Endothelial cell of umbilical vein (primary cell): ENCODE measurements around the gene ADARB2. TPM values are rescaled to one million over a fixed set of nuclear protein-coding genes. Genes with fewer than 3 reads are reported as not detected.

ENCODE experiments used
- BruUV-seq: library from RNA; stranded (reverse); fragments of 400-500 nt; replicated peaks from 2 replicates; lab custom pipeline; 2021; lab: Mats Ljungman, UMichigan
- CTCF ChIA-PET: fragments of 300-600, 350-600 bp; sonication (Branson Sonifier 250); formaldehyde crosslinking; loops from one replicate; lab custom pipeline; 2021; ENCODE audit warnings: antibody characterized with exemption, inconsistent platforms; lab: Charles Lee
- POLR2A ChIA-PET: fragments of 300-600, 350-600 bp; sonication (Branson Sonifier 250); formaldehyde crosslinking; loops from one replicate; lab custom pipeline; 2021; ENCODE audit warnings: antibody characterized with exemption, inconsistent platforms; lab: Charles Lee
- DNase-seq: peaks from one replicate; pipeline ENCODE4 v3.0.0-alpha.2; 2011; ENCODE audit warnings: low read depth, low spot score
- FAIRE-seq: peaks from 2 replicates; lab custom pipeline; 2011; peaks lifted over from hg19 to GRCh38; lab: Jason Lieb, UNC
- H2AFZ ChIP-seq: 2 replicates; pipeline ENCODE4 v1.6.0; 2012; ENCODE audit warnings: low read depth, low read length, control low read depth, inconsistent platforms
- H3K27ac ChIP-seq: 2 replicates; pipeline ENCODE4 v1.5.1; 2011; ENCODE audit warnings: low read depth, mild to moderate bottlenecking, control low read depth, low read length, moderate library complexity; ENCODE audit not compliant: insufficient read depth
- H3K27me3 ChIP-seq, 2 experiments: 2 replicates each; pipeline versions ENCODE4 v1.6.0 to v1.6.1; 2011; ENCODE audit warnings: low read length in 2 of 2, mixed read lengths in 1 of 2; ENCODE audit not compliant: control insufficient read depth in 2 of 2, insufficient read depth in 2 of 2
- H3K36me3 ChIP-seq, 2 experiments: 2 replicates in 1 of 2; 3 replicates in 1 of 2; pipeline ENCODE4 v1.5.1; 2011; ENCODE audit warnings: low read length in 2 of 2, mild to moderate bottlenecking in 1 of 2, moderate library complexity in 1 of 2; ENCODE audit not compliant: control insufficient read depth in 2 of 2, insufficient read depth in 2 of 2; ENCODE audit errors: extremely low read depth in 1 of 2
- H3K4me1 ChIP-seq: 3 replicates; pipeline ENCODE4 v1.5.1; 2011; ENCODE audit warnings: mild to moderate bottlenecking, low read length; ENCODE audit not compliant: control insufficient read depth, insufficient read depth; ENCODE audit errors: extremely low read depth
- H3K4me2 ChIP-seq: 2 replicates; pipeline ENCODE4 v1.6.1; 2011; ENCODE audit warnings: low read length, control low read depth, mixed read lengths; ENCODE audit not compliant: insufficient read depth
- H3K4me3 ChIP-seq, 3 experiments: fragments of 200-600 bp in 1 of 3; sonication (generic), shearing (Covaris generic) in 1 of 3; replicated peaks in 1 of 3; 2 replicates each; pipeline ENCODE4 v1.5.1; 2011 to 2016; ENCODE audit warnings: control low read depth in 3 of 3, low read length in 3 of 3, mild to moderate bottlenecking in 2 of 3, inconsistent platforms in 1 of 3, low read depth in 1 of 3, moderate library complexity in 1 of 3; ENCODE audit not compliant: insufficient read depth in 1 of 3
- H3K79me2 ChIP-seq: 2 replicates; pipeline ENCODE4 v1.6.0; 2012; ENCODE audit warnings: low read length, inconsistent platforms; ENCODE audit not compliant: control insufficient read depth, insufficient read depth
- H3K9ac ChIP-seq: replicated peaks from 2 replicates; pipeline ENCODE3; 2011; ENCODE audit warnings: low read length, control low read depth; ENCODE audit not compliant: insufficient read depth; ENCODE audit errors: extremely low read depth
- H3K9me1 ChIP-seq: replicated peaks from 3 replicates; pipeline ENCODE4 v1.6.0; 2011; ENCODE audit warnings: mild to moderate bottlenecking, low read length; ENCODE audit not compliant: control insufficient read depth, insufficient read depth; ENCODE audit errors: extremely low read depth
- H3K9me3 ChIP-seq: replicated peaks from 2 replicates; pipeline ENCODE4 v1.5.1; 2012; ENCODE audit warnings: low read length, inconsistent platforms; ENCODE audit not compliant: control insufficient read depth, insufficient read depth
- H4K20me1 ChIP-seq: replicated peaks from 2 replicates; pipeline ENCODE3; 2011; ENCODE audit warnings: mild to moderate bottlenecking, low read length; ENCODE audit not compliant: control insufficient read depth, insufficient read depth; ENCODE audit errors: extremely low read depth
- CTCF ChIP-seq, 2 donors: IDR thresholded peaks; 1 replicate in 1 of 2; 2 replicates in 1 of 2; pipeline ENCODE4 v1.5.1; 2011; ENCODE audit warnings: low read length in 2 of 2, mild to moderate bottlenecking in 2 of 2, moderate library complexity in 2 of 2, control low read depth in 1 of 2, inconsistent platforms in 1 of 2, low read depth in 1 of 2; ENCODE audit not compliant: insufficient read depth in 1 of 2; ENCODE audit errors: extremely low read depth in 1 of 2
- EZH2 ChIP-seq: IDR thresholded peaks from 2 replicates; pipeline ENCODE4 v1.6.1; 2012; ENCODE audit warnings: borderline replicate concordance, low read depth, mild to moderate bottlenecking, moderate library complexity, low read length, inconsistent platforms; ENCODE audit not compliant: severe bottlenecking
- FOS ChIP-seq: IDR thresholded peaks from 2 replicates; pipeline ENCODE4 v1.6.1; 2011; ENCODE audit warnings: mild to moderate bottlenecking, low read length, moderate library complexity, borderline replicate concordance; ENCODE audit not compliant: insufficient read depth
- GATA2 ChIP-seq: IDR thresholded peaks from 2 replicates; pipeline ENCODE4 v1.7.0; 2011; ENCODE audit warnings: low read depth, mild to moderate bottlenecking, moderate library complexity, mixed read lengths, low read length; ENCODE audit not compliant: insufficient read length, insufficient read depth
- JUN ChIP-seq: IDR thresholded peaks from 2 replicates; pipeline ENCODE4 v1.6.1; 2011; ENCODE audit warnings: borderline replicate concordance, low read depth; ENCODE audit not compliant: insufficient read length, insufficient read depth
- MAX ChIP-seq: IDR thresholded peaks from 2 replicates; pipeline ENCODE4 v1.6.1; 2011; ENCODE audit not compliant: insufficient read depth, insufficient read length
- MYC ChIP-seq: IDR thresholded peaks from one replicate; pipeline ENCODE4 v1.6.1; 2011; ENCODE audit warnings: mild to moderate bottlenecking, low read depth, low read length
- POLR2A ChIP-seq: IDR thresholded peaks from 2 replicates; pipeline ENCODE4 v1.6.1; 2012; ENCODE audit warnings: low read depth, mild to moderate bottlenecking, control low read depth, low read length
- POLR2AphosphoS5 ChIP-seq: IDR thresholded peaks from 2 replicates; pipeline ENCODE4 v1.6.1; 2012; ENCODE audit warnings: low read depth, mild to moderate bottlenecking, control low read depth, low read length, moderate library complexity; ENCODE audit not compliant: insufficient read depth
- dilution Hi-C: fragments of 300-500 bp; cut with MboI; formaldehyde crosslinking; loops from one replicate; pipeline ENCODE4 v1.15.0; 2019; ENCODE audit warnings: low sequenced_read_pairs; ENCODE audit not compliant: extremely low pct_ligation_motif_present
- intact Hi-C: fragments of 100-400 bp; cut with micrococcal nuclease; formaldehyde crosslinking; loops from one replicate; pipeline ENCODE4 v1.10.0; 2022
- polyA plus RNA-seq, 4 experiments: library from polyadenylated mRNA; depleted of rRNA in 3 of 4; stranded (reverse) in 3 of 4; unstranded in 1 of 4; fragments of >200 nt; gene quantifications; 2 replicates each; pipeline versions ENCODE4 v1.2.1 to v1.2.3, GENCODE V29; 2011 to 2012; ENCODE audit warnings: missing spikeins in 1 of 4
- total RNA-seq: library from RNA; stranded (reverse); gene quantifications from 2 replicates; pipeline ENCODE4 v1.2.3, GENCODE V29; 2021

The ADARB2 gene
- total and polyA plus RNA-seq, 2 donors (not counting 3 experiments of a cell fraction or from before 2014, with no cell fraction given), result not detected

GRCh38 chr10:1295756-1296480, 441.4 kb downstream of the ADARB2 start:
- Histone ChIP-seq H3K36me3 (no peaks in the 10 kb centered on the region), H3K27ac (no peak overlapping the region), H3K27me3 (no peaks in the 10 kb centered on the region), H3K4me3 (no peak overlapping the region), H4K20me1 (no peaks in the 10 kb centered on the region), H3K9ac (no peak overlapping the region), H3K9me3 (no peaks in the 10 kb centered on the region), H3K9me1 (no peaks in the 10 kb centered on the region), H3K4me2 (no peak overlapping the region), H3K79me2 (no peaks in the 10 kb centered on the region), H3K4me1 (no peaks in the 10 kb centered on the region), H2AFZ (no peak overlapping the region)
- DNase-seq, result no peak
- intact Hi-C loops (no loop called here), dilution Hi-C loops (no loop called here)
- no TSS peak for BruUV-seq
- TF ChIP-seq MYC (no peak), GATA2 (no peak), JUN (no peak), EZH2 (no peak), CTCF (IDR thresholded peaks at IDR 0.05; ENCODE audit: extremely low read depth in 1 of 2, insufficient read depth in 1 of 2, low read depth in 1 of 2, low read length in 2 of 2) (no peak), POLR2AphosphoS5 (no peak), FOS (no peak), MAX (no peak), POLR2A (no peak)
- ChIA-PET CTCF (no interaction called here), POLR2A (no interaction called here)
- FAIRE-seq, result no peak
